ENCODE results near the gene MAP2K5. TPM values are rescaled to one million over a fixed set of nuclear protein-coding genes. Genes with fewer than 3 reads are reported as not detected.

MAP2K5 gene
- total RNA-seq, 1 donor from 2014 or later, result 25.0 TPM

GRCh38 chr15:67760901-67761300 is 218.4 kb downstream of the MAP2K5 start:
- Histone ChIP-seq H3K27ac (replicated peaks) (no peak overlapping the region), H3K9me3 (replicated peaks) (no peaks in the 10 kb centered on the region), H3K27me3 (ENCODE audit: low read depth) (no peaks in the 10 kb centered on the region), H3K4me1 (no peaks in the 10 kb centered on the region), H3K36me3 (no peaks in the 10 kb centered on the region), H3K4me3 (no peak overlapping the region)
- TF ChIP-seq CTCF (IDR thresholded peaks at IDR 0.05; ENCODE audit: borderline replicate concordance), result no peak
- intact Hi-C loops (cut with micrococcal nuclease), result no loop called here
- no peak for DNase-seq

- H3K9me3 ChIP-seq (replicated peaks), result no peaks in the 10 kb centered on the region
- no peaks in the 10 kb centered on the region for H3K27me3 ChIP-seq (ENCODE audit: low read depth)
- TF ChIP-seq CTCF (IDR thresholded peaks at IDR 0.05; ENCODE audit: borderline replicate concordance), result no peak
- intact Hi-C loops (cut with micrococcal nuclease), result no loop called here
- no peaks in the 10 kb centered on the region for H3K36me3 ChIP-seq
- DNase-seq, result no peak
- H3K4me1 ChIP-seq, result no peaks in the 10 kb centered on the region
- no peak overlapping the region for H3K27ac ChIP-seq (replicated peaks)
- H3K4me3 ChIP-seq, result no peak overlapping the region
Measured at GRCh38 chr15:67761343-67761742, 218.8 kb downstream of the MAP2K5 start.

GRCh38 chr15:67762610-67763368 is 220.3 kb downstream of the MAP2K5 start:
- H3K27me3 ChIP-seq (ENCODE audit: low read depth), result no peaks in the 10 kb centered on the region
- no peaks in the 10 kb centered on the region for H3K36me3 ChIP-seq
- intact Hi-C loops (cut with micrococcal nuclease), result no loop called here
- no peaks in the 10 kb centered on the region for H3K9me3 ChIP-seq (replicated peaks)
- no peak for TF ChIP-seq CTCF (IDR thresholded peaks at IDR 0.05; ENCODE audit: borderline replicate concordance)
- H3K4me3 ChIP-seq, result no peak overlapping the region
- no peak for DNase-seq
- H3K4me1 ChIP-seq, result no peaks in the 10 kb centered on the region
- H3K27ac ChIP-seq (replicated peaks), result no peak overlapping the region

GRCh38 chr15:67765701-67766100 is 223.2 kb downstream of the MAP2K5 start:
- no peak overlapping the region for H3K4me3 ChIP-seq
- intact Hi-C loops (cut with micrococcal nuclease), result no loop called here

GRCh38 chr15:67766968-67767367 is 224.5 kb downstream of the MAP2K5 start:
- no peak for DNase-seq
- Histone ChIP-seq H3K27me3 (ENCODE audit: low read depth) (no peaks in the 10 kb centered on the region), H3K36me3 (no peaks in the 10 kb centered on the region), H3K4me1 (peaks cover 4% of the 10 kb centered on the region), H3K4me3 (no peak overlapping the region), H3K9me3 (replicated peaks) (no peaks in the 10 kb centered on the region), H3K27ac (replicated peaks) (no peak overlapping the region)
- intact Hi-C loops (cut with micrococcal nuclease), result no loop called here
- TF ChIP-seq CTCF (IDR thresholded peaks at IDR 0.05; ENCODE audit: borderline replicate concordance), result no peak

More at GRCh38 chr15:67765701-67766100, 223.2 kb downstream of the MAP2K5 start:
- H3K27me3 ChIP-seq (ENCODE audit: low read depth), result no peaks in the 10 kb centered on the region
- TF ChIP-seq CTCF (IDR thresholded peaks at IDR 0.05; ENCODE audit: borderline replicate concordance), result no peak
- H3K4me1 ChIP-seq, result no peaks in the 10 kb centered on the region
- no peaks in the 10 kb centered on the region for H3K9me3 ChIP-seq (replicated peaks)
- H3K36me3 ChIP-seq, result no peaks in the 10 kb centered on the region
- no peak for DNase-seq
- no peak overlapping the region for H3K27ac ChIP-seq (replicated peaks)

Measured in left ventricle myocardium inferior (tissue), 1 donor.